GM21786 (cell line): Measurements from ENCODE around the gene MAPKAPK5.
"Not testable (repeated sequence)": the region's sequence is repeated elsewhere in the genome, so short reads cannot be mapped to it uniquely, and the experiment has no call there.

Experiments
- ATAC-seq: cut with Tn5 transposase; IDR thresholded peaks from one replicate; pipeline ENCODE4 v1.9.1; 2021; ENCODE audit not compliant: unreplicated experiment

Gene MAPKAPK5

GRCh38 chr12:111841750-111842555, at the start of gene MAPKAPK5:
Gene MAPKAPK5, plus strand, starts transcription at chr12:111842228. Its CDS starts 506 bp downstream, at chr12:111842734.
- peak; percentile 83 for ATAC-seq

GRCh38 chr12:111792856-111793235, 49.2 kb upstream of the MAPKAPK5 start:
- ATAC-seq = no peak

GRCh38 chr12:111798182-111798581, 43.8 kb upstream of the MAPKAPK5 start:
- no peak for ATAC-seq

- no peak for ATAC-seq
Measured at GRCh38 chr12:111799758-111800157, 42.3 kb upstream of the MAPKAPK5 start.

GRCh38 chr12:111803038-111803626, 38.9 kb upstream of the MAPKAPK5 start:
- ATAC-seq = no peak

- ATAC-seq = no peak
Measured at GRCh38 chr12:111803851-111804250, 38.2 kb upstream of the MAPKAPK5 start.

- no peak for ATAC-seq
Measured at GRCh38 chr12:111806304-111806703, 35.7 kb upstream of the MAPKAPK5 start.

- no peak for ATAC-seq
Measured at GRCh38 chr12:111807232-111807631, 34.8 kb upstream of the MAPKAPK5 start.

GRCh38 chr12:111812881-111813741, 28.9 kb upstream of the MAPKAPK5 start:
- no peak for ATAC-seq

GRCh38 chr12:111816065-111816615, 25.9 kb upstream of the MAPKAPK5 start:
- ATAC-seq = no peak

GRCh38 chr12:111816898-111817297, 25.1 kb upstream of the MAPKAPK5 start:
- not testable (repeated sequence) for ATAC-seq

GRCh38 chr12:111818340-111818739, 23.7 kb upstream of the MAPKAPK5 start:
- ATAC-seq = no peak

- ATAC-seq = no peak
Measured at GRCh38 chr12:111819191-111820158, 22.6 kb upstream of the MAPKAPK5 start.

GRCh38 chr12:111820828-111821227, 21.2 kb upstream of the MAPKAPK5 start:
- ATAC-seq = not testable (repeated sequence)

- ATAC-seq = no peak
Measured at GRCh38 chr12:111822886-111823285, 19.1 kb upstream of the MAPKAPK5 start.

GRCh38 chr12:111823891-111824290, 18.1 kb upstream of the MAPKAPK5 start:
- no peak for ATAC-seq

GRCh38 chr12:111824312-111824711, 17.7 kb upstream of the MAPKAPK5 start:
- not testable (repeated sequence) for ATAC-seq

GRCh38 chr12:111825509-111825908, 16.5 kb upstream of the MAPKAPK5 start:
- no peak for ATAC-seq

- ATAC-seq = no peak
Measured at GRCh38 chr12:111826316-111826715, 15.7 kb upstream of the MAPKAPK5 start.

- ATAC-seq = no peak
Measured at GRCh38 chr12:111826992-111827391, 15.0 kb upstream of the MAPKAPK5 start.
